KOPT-K1 (cell line): ENCODE results near the gene CAMSAP2.
"Not testable (repeated sequence)": the region's sequence is repeated elsewhere in the genome, so short reads cannot be mapped to it uniquely, and the experiment has no call there.

Source experiments
- H3K27ac ChIP-seq: fragments of 200-600 bp; sonication (generic); 2 replicates; pipeline ENCODE4 v1.5.1; 2016; ENCODE audit warnings: antibody characterized with exemption, mild to moderate bottlenecking, low read depth, low read length; ENCODE audit not compliant: poor library complexity, severe bottlenecking
- H3K36me3 ChIP-seq: fragments of 200-600 bp; sonication (generic); 2 replicates; pipeline ENCODE4 v1.5.1; 2017; ENCODE audit warnings: antibody characterized with exemption, mild to moderate bottlenecking, low read length, moderate library complexity; ENCODE audit not compliant: insufficient read depth
- H3K9me3 ChIP-seq: fragments of 200-600 bp; sonication (generic); 2 replicates; pipeline ENCODE4 v1.5.1; 2017; ENCODE audit warnings: antibody characterized with exemption, low read length, mild to moderate bottlenecking; ENCODE audit not compliant: insufficient read depth, poor library complexity, severe bottlenecking

Gene CAMSAP2

GRCh38 chr1:200787896-200788387 is 49.2 kb downstream of the CAMSAP2 start:
- peaks cover 8% of the 10 kb centered on the region for H3K9me3 ChIP-seq
- H3K36me3 ChIP-seq = no peaks in the 10 kb centered on the region

GRCh38 chr1:200791012-200791411 is 52.3 kb downstream of the CAMSAP2 start:
- H3K27ac ChIP-seq, H3K36me3 ChIP-seq: not testable (repeated sequence)

More at GRCh38 chr1:200787896-200788387, 49.2 kb downstream of the CAMSAP2 start:
- no peak overlapping the region for H3K27ac ChIP-seq

GRCh38 chr1:200793677-200794076 is 55.0 kb downstream of the CAMSAP2 start:
- Histone ChIP-seq H3K9me3 (no peaks in the 10 kb centered on the region), H3K36me3 (no peaks in the 10 kb centered on the region)

More at GRCh38 chr1:200791012-200791411, 52.3 kb downstream of the CAMSAP2 start:
- H3K9me3 ChIP-seq = not testable (repeated sequence)

GRCh38 chr1:200794506-200795065 is 55.9 kb downstream of the CAMSAP2 start:
- Histone ChIP-seq H3K9me3 (no peaks in the 10 kb centered on the region), H3K36me3 (no peaks in the 10 kb centered on the region), H3K27ac (no peak overlapping the region)

More at GRCh38 chr1:200793677-200794076, 55.0 kb downstream of the CAMSAP2 start:
- H3K27ac ChIP-seq = no peak overlapping the region

GRCh38 chr1:200795156-200795555 is 56.5 kb downstream of the CAMSAP2 start:
- H3K9me3 ChIP-seq = no peaks in the 10 kb centered on the region
- no peak overlapping the region for H3K27ac ChIP-seq
- H3K36me3 ChIP-seq = no peaks in the 10 kb centered on the region

- no peak overlapping the region for H3K27ac ChIP-seq
- no peaks in the 10 kb centered on the region for H3K9me3 ChIP-seq
- H3K36me3 ChIP-seq = no peaks in the 10 kb centered on the region
Observed at GRCh38 chr1:200802042-200802441, 63.3 kb downstream of the CAMSAP2 start.

- Histone ChIP-seq H3K27ac (no peak overlapping the region), H3K9me3 (no peaks in the 10 kb centered on the region), H3K36me3 (no peaks in the 10 kb centered on the region)
Observed at GRCh38 chr1:200802865-200803512, 64.3 kb downstream of the CAMSAP2 start.

- no peaks in the 10 kb centered on the region for H3K36me3 ChIP-seq
- no peak overlapping the region for H3K27ac ChIP-seq
- H3K9me3 ChIP-seq = no peaks in the 10 kb centered on the region
Observed at GRCh38 chr1:200805719-200806118, 67.0 kb downstream of the CAMSAP2 start.

GRCh38 chr1:200808846-200809245 is 70.2 kb downstream of the CAMSAP2 start:
- H3K36me3 ChIP-seq = no peaks in the 10 kb centered on the region
- H3K9me3 ChIP-seq = no peaks in the 10 kb centered on the region

GRCh38 chr1:200811704-200812103 is 73.0 kb downstream of the CAMSAP2 start:
- no peaks in the 10 kb centered on the region for H3K36me3 ChIP-seq
- no peaks in the 10 kb centered on the region for H3K9me3 ChIP-seq
- no peak overlapping the region for H3K27ac ChIP-seq

More at GRCh38 chr1:200808846-200809245, 70.2 kb downstream of the CAMSAP2 start:
- no peak overlapping the region for H3K27ac ChIP-seq

- not testable (repeated sequence) for H3K9me3 ChIP-seq, H3K36me3 ChIP-seq, H3K27ac ChIP-seq
Observed at GRCh38 chr1:200816624-200817224, 78.0 kb downstream of the CAMSAP2 start.

- H3K36me3 ChIP-seq = no peaks in the 10 kb centered on the region
- H3K27ac ChIP-seq = no peak overlapping the region
- H3K9me3 ChIP-seq = no peaks in the 10 kb centered on the region
Observed at GRCh38 chr1:200818248-200818647, 79.6 kb downstream of the CAMSAP2 start.

- no peaks in the 10 kb centered on the region for H3K36me3 ChIP-seq
- no peak overlapping the region for H3K27ac ChIP-seq
- H3K9me3 ChIP-seq = no peaks in the 10 kb centered on the region
Observed at GRCh38 chr1:200819726-200820125, 81.0 kb downstream of the CAMSAP2 start.

- H3K36me3 ChIP-seq = no peaks in the 10 kb centered on the region
- H3K9me3 ChIP-seq = no peaks in the 10 kb centered on the region
- no peak overlapping the region for H3K27ac ChIP-seq
Observed at GRCh38 chr1:200831091-200831490, 92.4 kb downstream of the CAMSAP2 start.

GRCh38 chr1:200834383-200834782 is 95.7 kb downstream of the CAMSAP2 start:
- no peak overlapping the region for H3K27ac ChIP-seq
- H3K9me3 ChIP-seq = no peaks in the 10 kb centered on the region
- H3K36me3 ChIP-seq = no peaks in the 10 kb centered on the region
